PC-9 (cell line): ENCODE measurements around the gene OSBPL8. TPM values are rescaled to one million over a fixed set of nuclear protein-coding genes. Genes with fewer than 3 reads are reported as not detected.
A peak's percentile ranks its signal among the peaks of the same experiment; 100 is the strongest.

Experiments used
- BruUV-seq: library from RNA; stranded (reverse); fragments of 400-500 nt; replicated peaks from 2 replicates; lab custom pipeline; 2021; lab: Mats Ljungman, UMichigan
- CTCF ChIA-PET: fragments of 300-600 bp; sonication (Branson Sonifier 250); formaldehyde crosslinking; loops from one replicate; lab custom pipeline; 2022; ENCODE audit warnings: antibody characterized with exemption; lab: Charles Lee
- POLR2A ChIA-PET: fragments of 300-600 bp; sonication (Branson Sonifier 250); formaldehyde crosslinking; loops from one replicate; lab custom pipeline; 2022; ENCODE audit warnings: antibody characterized with exemption; ENCODE audit not compliant: unreplicated experiment; lab: Charles Lee
- DNase-seq, 2 experiments: peaks; one replicate each; pipeline versions ENCODE4 v3.0.0 to v3.0.0-alpha.2; 2015 to 2022; ENCODE audit warnings: mixed read lengths in 1 of 2
- H2AFZ ChIP-seq: fragments of 200-600 bp; sonication (generic); 2 replicates; pipeline ENCODE4 v1.8.1; 2017; ENCODE audit warnings: antibody characterized with exemption
- H3F3A ChIP-seq: fragments of 200-600 bp; sonication (generic); 2 replicates; pipeline ENCODE4 v1.8.1; 2017; ENCODE audit warnings: antibody characterized with exemption, mild to moderate bottlenecking, low read depth; ENCODE audit not compliant: insufficient read depth
- H3K27ac ChIP-seq: fragments of 200-600 bp; sonication (generic); 2 replicates; pipeline ENCODE4 v1.6.1; 2016; ENCODE audit warnings: mixed run types
- H3K27me3 ChIP-seq: fragments of 200-600 bp; sonication (generic); 2 replicates; pipeline ENCODE4 v1.6.1; 2016; ENCODE audit warnings: low read depth, mixed run types; ENCODE audit not compliant: insufficient read depth
- H3K36me3 ChIP-seq: fragments of 200-600 bp; sonication (generic); 2 replicates; pipeline ENCODE4 v1.6.1; 2016; ENCODE audit warnings: low read depth, mixed run types
- H3K4me1 ChIP-seq: fragments of 200-600 bp; sonication (generic); replicated peaks from 2 replicates; pipeline ENCODE4 v1.6.1; 2016; ENCODE audit warnings: mixed run types; ENCODE audit not compliant: insufficient read depth
- H3K4me2 ChIP-seq: fragments of 200-600 bp; sonication (generic); 2 replicates; pipeline ENCODE4 v1.6.1; 2017; ENCODE audit warnings: mixed run types
- H3K4me3 ChIP-seq: fragments of 200-600 bp; sonication (generic); 2 replicates; pipeline ENCODE4 v1.6.1; 2016; ENCODE audit warnings: mixed run types
- H3K79me2 ChIP-seq: fragments of 200-600 bp; sonication (generic); 2 replicates; pipeline ENCODE4 v1.6.1; 2017; ENCODE audit warnings: low read depth, mixed run types
- H3K9me2 ChIP-seq: fragments of 200-600 bp; sonication (generic); 2 replicates; pipeline ENCODE4 v1.8.1; 2017; ENCODE audit warnings: mild to moderate bottlenecking; ENCODE audit not compliant: insufficient read depth
- H3K9me3 ChIP-seq: fragments of 200-600 bp; sonication (generic); 2 replicates; pipeline ENCODE4 v1.8.1; 2016; ENCODE audit warnings: low read depth; ENCODE audit not compliant: insufficient read depth
- H4K20me1 ChIP-seq: fragments of 200-600 bp; sonication (generic); 2 replicates; pipeline ENCODE4 v1.8.1; 2017; ENCODE audit not compliant: insufficient read depth
- EZH2 ChIP-seq: fragments of 200-600 bp; sonication (generic); IDR thresholded peaks from 2 replicates; pipeline ENCODE4 v1.8.0; 2017; ENCODE audit warnings: antibody characterized with exemption, low read depth
- intact Hi-C: fragments of 100-400 bp; cut with micrococcal nuclease; formaldehyde crosslinking; loops from one replicate; pipeline ENCODE4 v1.10.0; 2022; ENCODE audit not compliant: unreplicated experiment
- total RNA-seq: library from RNA; stranded (reverse); gene quantifications from 2 replicates; pipeline ENCODE4 v1.2.3, GENCODE V29; 2021
- TF ChIP-seq, protein P1 (sequence below): fragments of 200-600 bp; sonication (generic); conservative IDR thresholded peaks from 2 replicates; pipeline ENCODE4 v1.6.1; 2017; ENCODE audit warnings: mixed run types, antibody characterized with exemption, mild to moderate bottlenecking, moderate library complexity

Gene OSBPL8
- total RNA-seq, 1 experiment from 2014 or later: 53.2 TPM

DNA sequence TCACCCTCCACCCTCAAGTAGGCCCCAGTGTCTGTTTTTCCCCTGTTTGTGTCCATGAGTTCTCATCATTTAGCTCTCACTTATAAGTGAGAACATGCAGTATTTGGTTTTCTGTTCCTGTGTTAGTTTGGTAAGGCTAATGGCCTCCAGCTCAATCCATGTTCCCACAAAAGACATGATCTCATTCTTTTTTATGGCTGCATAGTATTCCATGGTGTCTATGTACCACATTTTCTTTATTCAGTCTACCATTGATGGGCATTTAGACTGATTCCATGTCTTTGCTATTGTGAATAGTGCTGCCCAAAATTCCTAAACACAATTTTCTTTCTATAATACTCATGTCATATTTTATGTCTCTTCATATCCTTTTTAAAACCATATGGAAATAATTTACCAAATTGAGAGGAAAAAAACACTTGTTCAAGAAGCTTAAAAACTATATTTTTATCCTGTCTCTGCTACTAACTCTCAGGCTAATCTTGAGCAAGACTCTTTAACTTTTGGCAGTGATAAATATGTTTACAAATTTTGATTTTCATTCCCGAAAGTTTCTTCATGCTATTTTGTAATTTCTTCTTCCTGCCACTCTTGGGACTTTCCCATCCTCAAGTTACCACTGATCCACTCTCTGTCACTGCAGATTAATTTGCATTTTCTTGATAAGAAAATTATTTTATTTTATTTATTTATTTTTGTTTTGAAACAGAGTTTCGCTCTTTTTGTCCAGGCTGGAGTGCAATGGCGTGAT, 28.0 kb upstream of the OSBPL8 start:
- no peak overlapping the region for H2AFZ ChIP-seq
- BruUV-seq: no TSS peak
- H4K20me1 ChIP-seq: no peaks in the 10 kb centered on the region
- no peak overlapping the region for H3K4me3 ChIP-seq
- ChIA-PET POLR2A (interaction anchor here (0.6 kb wide), 1 partner anchor 495 kb away, joined by 11 read pairs; no protein-coding TSS in a partner anchor), CTCF (interaction anchor here (0.7 to 1.3 kb wide), 2 partner anchors 132 to 423 kb away, joined by 3 to 6 read pairs; no protein-coding TSS in a partner anchor)
- no peaks in the 10 kb centered on the region for H3K27me3 ChIP-seq
- H3K27ac ChIP-seq: no peak overlapping the region
- intact Hi-C loops: loop anchor here (10.0 kb wide), 2 partner anchors 123 to 243 kb away; partner anchors contain the start of gene BBS10
- no peaks in the 10 kb centered on the region for H3K4me1 ChIP-seq
- no peak overlapping the region for H3K4me2 ChIP-seq
- H3F3A ChIP-seq: no peaks in the 10 kb centered on the region
- H3K9me3 ChIP-seq: no peaks in the 10 kb centered on the region
- H3K9me2 ChIP-seq: no peaks in the 10 kb centered on the region
- TF ChIP-seq EZH2: no peak
- TF ChIP-seq, protein P1, sequence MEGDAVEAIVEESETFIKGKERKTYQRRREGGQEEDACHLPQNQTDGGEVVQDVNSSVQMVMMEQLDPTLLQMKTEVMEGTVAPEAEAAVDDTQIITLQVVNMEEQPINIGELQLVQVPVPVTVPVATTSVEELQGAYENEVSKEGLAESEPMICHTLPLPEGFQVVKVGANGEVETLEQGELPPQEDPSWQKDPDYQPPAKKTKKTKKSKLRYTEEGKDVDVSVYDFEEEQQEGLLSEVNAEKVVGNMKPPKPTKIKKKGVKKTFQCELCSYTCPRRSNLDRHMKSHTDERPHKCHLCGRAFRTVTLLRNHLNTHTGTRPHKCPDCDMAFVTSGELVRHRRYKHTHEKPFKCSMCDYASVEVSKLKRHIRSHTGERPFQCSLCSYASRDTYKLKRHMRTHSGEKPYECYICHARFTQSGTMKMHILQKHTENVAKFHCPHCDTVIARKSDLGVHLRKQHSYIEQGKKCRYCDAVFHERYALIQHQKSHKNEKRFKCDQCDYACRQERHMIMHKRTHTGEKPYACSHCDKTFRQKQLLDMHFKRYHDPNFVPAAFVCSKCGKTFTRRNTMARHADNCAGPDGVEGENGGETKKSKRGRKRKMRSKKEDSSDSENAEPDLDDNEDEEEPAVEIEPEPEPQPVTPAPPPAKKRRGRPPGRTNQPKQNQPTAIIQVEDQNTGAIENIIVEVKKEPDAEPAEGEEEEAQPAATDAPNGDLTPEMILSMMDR: no peak
- H3K79me2 ChIP-seq: no peaks in the 10 kb centered on the region
- H3K36me3 ChIP-seq: no peaks in the 10 kb centered on the region
- no peak for DNase-seq

DNA sequence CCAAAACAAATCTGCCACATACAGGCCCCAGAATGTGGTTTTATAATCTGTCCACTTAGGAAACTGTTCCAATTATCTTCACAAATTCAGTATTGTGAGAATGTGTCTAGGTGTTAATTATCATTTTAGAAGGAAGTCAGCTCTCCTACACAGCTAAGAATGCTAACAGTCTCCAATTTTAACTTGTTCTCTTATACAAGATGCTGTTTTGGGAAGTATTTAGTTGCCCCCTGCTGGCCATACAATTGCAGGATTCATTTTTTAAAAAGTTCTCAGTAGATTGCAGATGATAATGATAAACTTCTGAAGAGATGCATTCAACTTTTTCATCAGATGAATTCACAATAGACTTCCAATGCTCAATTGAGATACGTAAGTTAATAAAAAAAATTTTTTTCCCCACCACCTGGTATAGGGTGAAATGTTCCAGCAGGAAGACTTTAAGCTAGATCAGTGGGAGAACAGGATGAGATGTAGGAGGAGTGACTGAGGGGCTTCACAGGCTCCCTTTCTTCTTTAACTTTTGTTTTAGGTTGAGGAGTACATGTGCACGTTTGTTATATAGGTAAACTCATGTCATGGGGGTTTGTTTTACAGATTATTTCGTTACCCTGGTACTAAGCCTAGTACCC, 27.3 kb upstream of the OSBPL8 start:
- TF ChIP-seq EZH2: no peak
- TF ChIP-seq, protein P1: peak; percentile 82
- no peaks in the 10 kb centered on the region for H3K4me1 ChIP-seq
- H3K27me3 ChIP-seq: no peaks in the 10 kb centered on the region
- H3K27ac ChIP-seq: no peak overlapping the region
- H3K36me3 ChIP-seq: no peaks in the 10 kb centered on the region
- no peak overlapping the region for H3K4me3 ChIP-seq
- no peaks in the 10 kb centered on the region for H3K9me3 ChIP-seq
- no peaks in the 10 kb centered on the region for H3F3A ChIP-seq
- BruUV-seq: no TSS peak
- intact Hi-C loops: loop anchor here (10.0 kb wide), 2 partner anchors 122 to 242 kb away; partner anchors contain the start of gene BBS10
- DNase-seq: peak in 1 of 2 experiments; percentile 10
- no peak overlapping the region for H3K4me2 ChIP-seq
- ChIA-PET POLR2A (interaction anchor here (0.6 kb wide), 2 partner anchors 304 to 494 kb away, joined by 6 to 11 read pairs; no protein-coding TSS in a partner anchor), CTCF (interaction anchor here (0.5 to 1.3 kb wide), 3 partner anchors 131 to 462 kb away, joined by 3 to 6 read pairs (median 3); no protein-coding TSS in a partner anchor)
- no peaks in the 10 kb centered on the region for H4K20me1 ChIP-seq
- no peaks in the 10 kb centered on the region for H3K79me2 ChIP-seq
- H3K9me2 ChIP-seq: no peaks in the 10 kb centered on the region
- H2AFZ ChIP-seq: no peak overlapping the region

DNA sequence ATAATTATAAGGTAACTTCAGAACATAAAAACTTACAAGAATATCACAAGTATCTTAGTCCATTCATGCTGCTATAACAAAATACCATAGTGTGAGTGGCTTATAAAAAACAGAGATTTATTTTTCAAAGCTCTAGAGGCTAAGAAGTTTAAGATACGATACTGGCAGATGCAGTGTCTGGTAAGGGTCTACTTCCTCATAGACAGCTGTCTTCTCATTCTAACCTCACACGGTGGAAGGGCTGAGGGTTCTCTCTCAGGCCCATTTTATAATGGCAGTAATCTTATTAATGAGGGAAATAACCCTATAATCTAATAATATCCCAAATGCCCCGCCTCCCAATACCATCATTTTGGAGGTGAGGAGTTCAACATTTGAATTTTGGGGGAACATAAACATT, 23.7 kb upstream of the OSBPL8 start:
- intact Hi-C loops: loop anchor here (10.0 kb wide), 2 partner anchors 118 to 238 kb away; partner anchors contain the start of gene BBS10
- TF ChIP-seq, protein P1: no peak
- TF ChIP-seq EZH2: no peak
- no peak overlapping the region for H3K27ac ChIP-seq

More for the DNA sequence above, 23.7 kb upstream of the OSBPL8 start:
- BruUV-seq: no TSS peak
- Histone ChIP-seq H2AFZ (no peak overlapping the region), H3K4me3 (no peak overlapping the region), H3K36me3 (no peaks in the 10 kb centered on the region), H3K9me3 (no peaks in the 10 kb centered on the region), H3K4me1 (no peaks in the 10 kb centered on the region), H3K4me2 (no peak overlapping the region), H3K79me2 (no peaks in the 10 kb centered on the region), H4K20me1 (no peaks in the 10 kb centered on the region), H3K27me3 (no peaks in the 10 kb centered on the region), H3K9me2 (no peaks in the 10 kb centered on the region), H3F3A (no peaks in the 10 kb centered on the region)
- ChIA-PET CTCF (no interaction called here), POLR2A (interaction anchor here (0.6 kb wide), 1 partner anchor 295 kb away, joined by 9 read pairs; no protein-coding TSS in a partner anchor)
- no peak for DNase-seq
